ENCODE data around the gene MRPL37.
"Not testable (repeated sequence)": the region's sequence is repeated elsewhere in the genome, so short reads cannot be mapped to it uniquely, and the experiment has no call there.

The MRPL37 gene

GRCh38 chr1:54199765-54200518 is at the start of gene MRPL37, which contains the start of gene CYB5RL:
TSS of gene MRPL37 (plus strand) at chr1:54200167. CDS start at chr1:54200244, 77 bp downstream.
TSS of gene CYB5RL (minus strand) at chr1:54200030. CDS start at chr1:54195616, 4,414 bp downstream.
- peak; percentile 87 to 95 for DNase-seq

GRCh38 chr1:54151013-54151412 is 49.0 kb upstream of the MRPL37 start:
- no peak for DNase-seq

GRCh38 chr1:54152696-54153095 is 47.3 kb upstream of the MRPL37 start, which contains the start of gene CDCP2:
TSS of gene CDCP2 (minus strand) at chr1:54153000. CDS start at chr1:54152922, 78 bp downstream.
- no peak for DNase-seq

GRCh38 chr1:54153535-54154439 is 46.2 kb upstream of the MRPL37 start:
- peak; percentile 53 to 65 for DNase-seq

GRCh38 chr1:54156201-54156600 is 43.8 kb upstream of the MRPL37 start:
- no peak for DNase-seq

GRCh38 chr1:54156986-54157385 is 43.0 kb upstream of the MRPL37 start:
- DNase-seq, result no peak

- DNase-seq, result no peak
Observed at GRCh38 chr1:54157401-54157800, 42.6 kb upstream of the MRPL37 start.

- DNase-seq, result no peak
Observed at GRCh38 chr1:54158071-54158470, 41.9 kb upstream of the MRPL37 start.

- no peak for DNase-seq
Observed at GRCh38 chr1:54159733-54160316, 40.1 kb upstream of the MRPL37 start.

- DNase-seq, result no peak
Observed at GRCh38 chr1:54160351-54160750, 39.6 kb upstream of the MRPL37 start.

- no peak for DNase-seq
Observed at GRCh38 chr1:54161495-54162168, 38.3 kb upstream of the MRPL37 start.

GRCh38 chr1:54163051-54163450 is 36.9 kb upstream of the MRPL37 start:
- DNase-seq, result no peak

GRCh38 chr1:54163573-54163972 is 36.4 kb upstream of the MRPL37 start:
- no peak for DNase-seq

GRCh38 chr1:54165146-54165545 is 34.8 kb upstream of the MRPL37 start:
- DNase-seq, result no peak

GRCh38 chr1:54166357-54166756 is 33.6 kb upstream of the MRPL37 start:
- not testable (repeated sequence) for DNase-seq

GRCh38 chr1:54167422-54168139 is 32.4 kb upstream of the MRPL37 start:
- no peak for DNase-seq

GRCh38 chr1:54168206-54168965 is 31.6 kb upstream of the MRPL37 start:
- no peak for DNase-seq

- no peak for DNase-seq
Observed at GRCh38 chr1:54169068-54169467, 30.9 kb upstream of the MRPL37 start.

GRCh38 chr1:54171016-54171415 is 29.0 kb upstream of the MRPL37 start:
- DNase-seq, result no peak

- no peak for DNase-seq
Observed at GRCh38 chr1:54171606-54172005, 28.4 kb upstream of the MRPL37 start.
